HepG2 (cell line): Measurements from ENCODE around the gene PHF23. TPM values are rescaled to one million over a fixed set of nuclear protein-coding genes. Genes with fewer than 3 reads are reported as not detected.

Experiments
- CAMTA2 ChIP-seq: sonication (generic); formaldehyde crosslinking; IDR thresholded peaks from 2 replicates; pipeline ENCODE4 v1.4.0; 2020; ENCODE audit warnings: mild to moderate bottlenecking, missing genetic modification reagents, borderline replicate concordance
- FOXP1 ChIP-seq, 2 experiments: fragments of 450-650 bp in 1 of 2; IDR thresholded peaks; 2 replicates each; pipeline ENCODE4 v1.6.1; 2017 to 2018; ENCODE audit warnings: antibody characterized with exemption in 1 of 2
- NFRKB ChIP-seq: fragments of 450-650 bp; IDR thresholded peaks from 2 replicates; pipeline ENCODE4 v1.6.1; 2017
- RBM22 ChIP-seq: fragments of 200-400 bp; formaldehyde crosslinking; optimal IDR thresholded peaks from 2 replicates; pipeline ENCODE3; 2017; ENCODE audit warnings: mild to moderate bottlenecking, low read length, moderate library complexity
- RXRA ChIP-seq: sonication (generic); formaldehyde crosslinking; IDR thresholded peaks from 2 replicates; pipeline ENCODE4 v1.5.1; 2020; ENCODE audit warnings: missing genetic modification reagents
- STAT5B ChIP-seq: sonication (generic); formaldehyde crosslinking; IDR thresholded peaks from 2 replicates; pipeline ENCODE4 v1.4.0; 2020; ENCODE audit warnings: missing genetic modification reagents
- UBTF ChIP-seq: sonication (generic); formaldehyde crosslinking; IDR thresholded peaks from 2 replicates; pipeline ENCODE4 v1.4.0; 2020; ENCODE audit warnings: mild to moderate bottlenecking, missing genetic modification reagents
- XBP1 ChIP-seq: sonication (generic); formaldehyde crosslinking; IDR thresholded peaks from 2 replicates; pipeline ENCODE4 v1.5.0; 2020; ENCODE audit warnings: missing genetic modification reagents
- ZBTB40 ChIP-seq, 2 experiments: fragments of 450-650 bp in 1 of 2; sonication (generic) in 1 of 2; formaldehyde crosslinking in 1 of 2; IDR thresholded peaks; 2 replicates each; pipeline versions ENCODE4 v1.6.1 to v1.8.0; 2016 to 2022; ENCODE audit warnings: antibody characterized with exemption in 1 of 2, mild to moderate bottlenecking in 1 of 2, missing genetic modification reagents in 1 of 2
- ZNF143 ChIP-seq: sonication (generic); formaldehyde crosslinking; IDR thresholded peaks from 2 replicates; pipeline ENCODE4 v1.4.0; 2020; ENCODE audit warnings: missing genetic modification reagents
- ZNF513 ChIP-seq: sonication (generic); formaldehyde crosslinking; conservative IDR thresholded peaks from 2 replicates; pipeline ENCODE4 v1.5.0; 2020; ENCODE audit warnings: missing genetic modification reagents
- ZNF570 ChIP-seq: sonication (generic); formaldehyde crosslinking; IDR thresholded peaks from 2 replicates; pipeline ENCODE4 v1.4.0; 2020; ENCODE audit warnings: mild to moderate bottlenecking, missing genetic modification reagents, borderline replicate concordance
- ZNF576 ChIP-seq: sonication (generic); formaldehyde crosslinking; IDR thresholded peaks from 2 replicates; pipeline ENCODE4 v1.4.0; 2020; ENCODE audit warnings: mild to moderate bottlenecking, missing genetic modification reagents
- polyA plus RNA-seq, 8 experiments: library from polyadenylated mRNA; depleted of rRNA in 3 of 8; stranded (reverse) in 7 of 8; unstranded in 1 of 8; fragments of >200 nt; fragmentation: Illumina TruSeq in 4 of 8; extraction: Trizol in 4 of 8; gene quantifications; 2 replicates each; pipeline versions ENCODE4 v1.2.1 to v1.2.3, GENCODE V29; 2011 to 2016; ENCODE audit warnings: low read depth in 4 of 8, missing spikeins in 1 of 8, mixed read lengths in 1 of 8; ENCODE audit not compliant: insufficient read depth in 1 of 8
- total RNA-seq, 5 experiments: library from RNA; depleted of rRNA; stranded (reverse); fragments of >200 nt; fragmentation: Illumina TruSeq; extraction: Trizol; gene quantifications; 2 replicates each; pipeline ENCODE4 v1.2.3, GENCODE V29; 2016; ENCODE audit warnings: low read depth in 1 of 5

The PHF23 gene
- total and polyA plus RNA-seq, 2 of the 13 experiments (the other 11 are each of a cell fraction or from before 2014, with no cell fraction given) = 27.6 to 33.2 TPM

GRCh38 chr17:7234083-7234951, 4.9 kb downstream of the PHF23 start, which contains the start of gene DVL2 (continued):
- TF ChIP-seq ZNF576 (CRISPR knock-in tag) (no peak), FOXP1 (IDR thresholded peaks at IDR 0.05) (no peak), FOXP1 (CRISPR knock-in tag; IDR thresholded peaks at IDR 0.05) (no peak; the same call in 1 of the 2 replicates), ZNF143 (CRISPR knock-in tag) (peak; percentile 69), RBM22 (peak; percentile 99), STAT5B (CRISPR knock-in tag) (no peak), ZBTB40 (IDR thresholded peaks at IDR 0.05) (no peak), ZBTB40 (CRISPR knock-in tag; IDR thresholded peaks at IDR 0.05) (peak; percentile 77; the same call in 1 of the 2 replicates), RXRA (CRISPR knock-in tag) (peak; percentile 58), UBTF (CRISPR knock-in tag) (peak; percentile 20; the same call in 1 of the 2 replicates), CAMTA2 (CRISPR knock-in tag) (no peak), ZNF570 (CRISPR knock-in tag) (no peak), NFRKB (no peak), XBP1 (CRISPR knock-in tag) (no peak), ZNF513 (CRISPR knock-in tag) (peak; percentile 33; the same call in 1 of the 2 replicates)
